ENCODE results near the gene TRABD.
A peak's percentile ranks its signal among the peaks of the same experiment; 100 is the strongest.
"Not testable (repeated sequence)": the region's sequence is repeated elsewhere in the genome, so short reads cannot be mapped to it uniquely, and the experiment has no call there.

Gene TRABD

DNA sequence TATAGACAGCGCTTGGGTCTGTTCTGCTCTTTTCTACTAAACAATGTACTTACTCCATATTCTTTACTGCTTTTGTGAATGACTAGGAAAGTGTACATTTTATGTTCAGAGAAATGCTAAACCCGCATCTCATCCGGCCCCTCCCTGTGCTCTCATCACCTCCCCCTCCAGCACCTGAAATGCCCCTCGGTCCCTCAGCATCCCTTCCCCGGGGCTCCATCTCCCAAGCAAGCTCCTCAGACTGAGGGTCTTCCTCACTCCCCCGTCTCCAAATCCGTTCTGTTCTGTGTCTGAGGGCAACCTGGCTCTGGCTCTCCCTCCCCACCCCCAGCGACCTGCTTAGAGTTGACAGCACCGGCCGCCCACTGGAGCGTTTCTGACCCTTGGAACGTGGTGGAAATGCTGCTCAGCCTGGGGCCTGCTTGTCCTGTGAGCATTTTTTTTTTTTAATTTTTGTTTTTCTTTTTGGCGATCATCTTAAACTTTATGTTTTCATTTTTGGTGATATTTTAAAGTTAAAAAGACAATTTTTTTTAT lies 16.5 kb downstream of the TRABD start:
- no peak for DNase-seq (ENCODE audit: low read depth)

DNA sequence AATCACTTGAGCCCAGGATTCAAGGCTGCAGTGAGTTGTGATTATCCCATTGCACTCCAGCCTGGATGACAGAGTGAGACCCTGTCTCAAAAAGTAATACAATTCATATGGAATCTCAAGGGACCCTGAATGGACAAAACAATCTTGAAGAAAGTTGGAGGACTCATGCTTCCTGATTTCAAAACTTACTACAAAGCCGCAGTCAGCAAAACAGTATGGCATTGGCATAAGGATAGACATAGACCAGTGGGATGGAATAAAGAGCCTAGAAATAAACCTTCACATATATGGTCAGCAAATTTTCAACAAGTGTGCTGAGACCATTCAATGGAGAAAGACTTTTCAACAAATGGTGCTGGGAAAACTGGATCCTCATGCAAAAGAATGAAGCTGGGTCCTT lies 17.6 kb downstream of the TRABD start:
- DNase-seq (ENCODE audit: low read depth): no peak

DNA sequence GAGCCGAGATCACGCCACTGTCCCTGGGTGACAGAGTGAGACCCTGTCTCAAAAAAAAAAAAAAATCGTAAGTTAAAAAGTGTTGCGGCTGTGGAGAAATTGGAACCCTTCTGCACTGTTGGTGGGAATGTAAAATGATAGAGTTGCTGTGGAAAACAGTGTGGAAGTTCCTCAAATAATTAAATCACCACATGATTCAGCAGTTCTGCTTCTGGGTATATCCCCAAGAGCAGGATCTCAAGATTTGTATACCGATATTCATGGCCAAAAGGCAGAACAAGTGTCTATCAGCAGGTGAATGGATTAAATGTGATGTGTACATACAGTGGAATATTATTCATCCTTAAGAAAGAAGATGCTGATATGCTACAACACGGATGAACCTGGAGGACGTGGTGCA lies 18.9 kb downstream of the TRABD start:
- DNase-seq (ENCODE audit: low read depth): no peak

DNA sequence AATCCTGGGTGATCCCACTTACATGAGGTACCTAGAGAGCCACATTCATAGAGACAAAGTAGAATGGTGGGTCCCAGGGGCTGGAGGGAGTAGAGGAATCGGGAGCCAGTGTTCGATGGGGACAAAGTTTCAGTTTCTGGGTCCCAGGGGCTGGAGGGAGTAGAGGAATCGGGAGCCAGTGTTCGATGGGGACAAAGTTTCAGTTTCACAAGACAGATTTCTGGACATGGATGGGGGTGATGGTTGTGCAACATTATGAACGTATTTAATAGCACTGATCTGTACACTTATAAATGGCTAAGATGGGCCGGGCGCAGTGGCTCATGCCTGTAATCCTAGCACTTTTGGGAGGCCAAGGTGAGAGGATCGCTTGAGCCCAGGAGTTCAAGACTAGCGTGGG lies 19.3 kb downstream of the TRABD start:
- DNase-seq (ENCODE audit: low read depth): not testable (repeated sequence)

DNA sequence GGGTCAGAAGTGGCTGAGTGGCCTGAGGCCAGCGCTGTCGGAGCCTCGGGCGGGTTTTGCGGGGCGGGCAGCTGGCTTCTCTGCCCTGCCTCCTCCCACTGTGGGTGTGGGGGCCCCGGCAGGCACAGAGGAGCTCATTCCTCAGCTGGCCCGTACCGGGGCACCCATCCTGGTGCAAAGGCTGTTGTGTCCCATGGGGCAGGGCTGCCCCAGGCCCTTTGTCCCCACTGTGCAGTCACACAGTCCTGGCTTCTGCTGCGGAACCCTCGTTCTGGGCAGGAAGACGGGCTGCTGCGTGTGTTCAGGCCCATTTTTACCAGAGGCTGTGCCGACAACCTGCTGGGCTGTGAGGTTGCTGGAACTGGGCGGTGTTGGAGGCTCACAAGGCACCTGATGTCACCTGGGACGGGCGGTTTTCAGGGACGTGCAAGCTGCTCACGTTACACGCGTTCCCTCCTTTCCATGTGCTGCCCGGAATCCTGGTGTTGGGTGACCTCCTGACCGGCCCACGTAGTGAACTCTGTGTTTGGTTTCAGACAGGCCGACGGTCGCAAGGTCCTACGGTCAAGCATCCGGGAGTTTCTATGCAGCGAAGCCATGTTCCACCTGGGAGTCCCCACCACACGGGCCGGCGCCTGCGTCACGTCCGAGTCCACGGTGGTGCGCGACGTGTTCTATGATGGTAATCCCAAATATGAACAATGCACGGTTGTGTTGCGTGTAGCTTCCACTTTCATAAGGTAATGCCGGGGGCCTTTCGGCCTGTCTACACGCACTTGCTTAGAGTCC lies 20.3 kb downstream of the TRABD start:
- DNase-seq (ENCODE audit: low read depth): no peak

DNA sequence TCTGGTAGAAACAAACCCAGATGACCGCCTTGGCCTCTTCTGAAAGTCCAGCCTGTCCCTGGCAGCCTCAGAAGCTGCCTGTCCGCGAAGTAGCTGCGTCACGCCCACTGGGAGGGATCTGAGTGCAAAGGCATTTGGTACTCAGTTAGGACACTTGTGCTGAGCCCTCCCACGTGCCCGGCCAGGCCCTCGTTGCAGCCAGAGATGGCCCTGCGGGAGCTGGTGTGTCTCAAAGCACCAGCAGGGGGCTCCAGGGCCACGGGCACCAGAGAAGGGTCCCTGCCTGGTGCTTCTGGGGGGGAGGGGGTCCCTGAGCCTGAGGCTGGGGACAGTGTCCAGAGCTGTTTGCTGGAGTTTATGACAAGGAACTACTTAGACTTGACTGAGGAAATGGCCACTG lies 20.9 kb downstream of the TRABD start:
- no peak for DNase-seq (ENCODE audit: low read depth)

DNA sequence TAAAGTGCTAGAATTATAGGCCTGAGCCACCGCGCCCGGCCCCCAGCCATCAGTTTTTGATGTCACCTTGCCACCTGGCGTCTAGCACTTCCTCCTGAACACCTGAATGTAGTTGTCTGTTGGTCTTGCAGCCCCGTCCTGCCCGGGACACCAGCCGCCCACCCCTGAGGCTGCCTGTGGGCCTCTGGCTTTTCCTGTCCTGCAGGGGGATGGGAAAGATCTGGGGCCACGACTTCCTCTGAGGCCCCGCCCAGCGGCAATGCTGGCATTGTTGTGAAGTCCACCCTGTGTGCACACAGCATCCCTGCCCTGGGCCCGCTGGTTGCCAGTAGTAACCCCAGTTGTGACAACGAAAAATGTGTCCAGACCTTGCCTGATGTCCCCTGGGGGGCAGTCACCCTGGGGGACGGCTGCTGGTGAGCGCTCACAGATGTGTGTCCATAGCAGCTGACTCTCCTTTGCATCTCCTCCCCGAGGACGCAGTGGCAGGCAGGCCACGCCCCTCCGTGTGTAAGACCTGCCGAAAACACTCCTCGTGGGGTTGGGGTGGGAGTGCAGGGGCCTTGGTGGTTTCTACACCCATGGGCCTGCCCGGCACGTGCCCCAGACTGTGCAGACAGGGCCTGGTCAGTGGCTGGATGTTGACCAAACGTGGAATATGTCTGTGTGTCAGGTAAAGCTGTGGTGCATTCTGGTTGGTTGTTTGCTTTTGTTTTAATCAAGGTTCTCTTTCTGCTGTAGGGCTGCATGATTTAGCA lies 21.8 kb downstream of the TRABD start:
- no peak for DNase-seq (ENCODE audit: low read depth)

DNA sequence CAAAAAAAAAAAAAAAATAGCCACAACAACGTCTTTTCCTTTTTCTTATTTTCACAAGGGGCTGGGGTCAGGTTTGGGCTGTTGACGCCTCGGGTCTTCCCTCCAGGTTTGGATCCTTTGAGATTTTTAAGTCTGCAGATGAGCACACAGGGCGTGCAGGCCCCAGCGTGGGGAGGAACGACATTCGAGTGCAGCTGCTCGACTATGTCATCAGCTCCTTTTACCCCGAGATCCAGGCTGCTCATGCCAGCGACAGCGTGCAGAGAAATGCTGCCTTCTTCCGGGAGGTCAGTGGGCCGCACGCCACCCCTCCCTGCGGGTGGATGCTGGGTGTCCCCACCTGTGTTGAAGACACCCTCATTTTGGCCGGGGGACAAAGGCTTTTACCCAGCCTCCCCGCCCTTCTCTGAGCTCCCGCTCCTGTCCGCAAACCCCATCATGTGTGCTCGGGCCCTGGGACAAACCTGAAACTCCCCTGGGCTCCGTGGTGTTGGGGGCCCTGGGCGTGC lies 22.8 kb downstream of the TRABD start:
- no peak for DNase-seq (ENCODE audit: low read depth)

DNA sequence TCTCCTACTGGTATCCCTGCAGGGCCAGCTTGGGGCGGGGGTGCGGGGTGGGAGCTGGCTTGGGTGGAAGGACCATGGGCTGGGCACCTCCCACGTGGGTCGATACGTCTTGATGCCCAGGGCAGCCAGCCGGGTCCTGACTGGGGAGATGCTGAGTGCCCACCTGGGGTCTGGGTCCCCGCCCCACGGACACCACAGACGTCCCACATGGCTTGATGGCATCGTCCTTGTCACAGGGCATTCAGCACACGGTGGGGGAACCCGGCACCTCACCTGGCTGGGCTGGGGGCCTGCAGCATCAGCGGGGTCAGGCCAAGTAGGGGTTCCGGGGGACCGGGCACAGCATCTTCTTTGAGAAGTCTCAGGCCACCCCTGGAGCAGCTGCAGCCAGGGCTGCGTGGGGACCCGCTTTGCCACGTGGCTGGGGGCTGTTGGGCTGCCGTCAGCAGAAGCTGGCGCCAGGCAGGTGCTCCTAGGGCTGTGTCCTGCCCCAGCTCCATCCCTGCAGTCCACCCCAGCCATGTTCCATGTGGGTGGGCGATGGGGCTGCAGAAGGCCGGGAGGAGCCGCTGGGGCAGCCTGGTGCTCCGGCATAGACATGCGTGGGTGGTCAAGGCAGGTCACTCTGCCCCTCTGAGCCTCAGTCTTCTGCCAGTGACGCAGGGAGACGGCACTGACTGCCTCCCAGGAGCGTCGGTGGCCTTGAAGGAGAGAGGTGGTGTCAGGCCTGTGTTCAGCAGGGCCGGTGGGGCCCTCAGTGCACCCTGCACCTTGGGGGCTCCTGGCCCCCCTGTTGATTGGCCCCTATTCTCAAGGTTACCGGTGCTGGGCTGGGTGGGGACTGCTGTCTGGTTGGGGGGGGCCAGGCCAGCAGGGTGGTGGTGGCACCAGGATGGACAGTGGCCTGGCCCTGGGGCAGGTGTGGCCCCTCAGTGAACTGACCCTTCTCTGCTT lies 23.5 kb downstream of the TRABD start:
- DNase-seq (ENCODE audit: low read depth): no peak

DNA sequence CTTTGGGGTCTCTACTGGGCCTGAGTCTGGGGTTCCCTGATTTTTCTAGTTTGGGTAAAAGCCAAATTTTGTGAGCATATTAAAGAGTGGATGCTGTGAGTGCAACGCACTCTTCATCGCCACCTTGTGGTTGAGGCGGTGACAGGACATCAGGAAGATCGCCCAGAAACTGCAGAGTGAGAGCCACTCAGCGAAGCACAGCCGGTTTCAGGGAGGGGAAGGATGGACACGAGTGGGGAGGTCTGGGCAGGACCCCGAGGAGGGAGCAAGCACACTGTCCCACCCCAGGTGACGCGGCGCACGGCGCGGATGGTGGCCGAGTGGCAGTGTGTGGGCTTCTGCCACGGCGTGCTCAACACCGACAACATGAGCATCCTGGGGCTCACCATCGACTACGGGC lies 24.2 kb downstream of the TRABD start:
- DNase-seq (ENCODE audit: low read depth): peak; percentile 67

DNA sequence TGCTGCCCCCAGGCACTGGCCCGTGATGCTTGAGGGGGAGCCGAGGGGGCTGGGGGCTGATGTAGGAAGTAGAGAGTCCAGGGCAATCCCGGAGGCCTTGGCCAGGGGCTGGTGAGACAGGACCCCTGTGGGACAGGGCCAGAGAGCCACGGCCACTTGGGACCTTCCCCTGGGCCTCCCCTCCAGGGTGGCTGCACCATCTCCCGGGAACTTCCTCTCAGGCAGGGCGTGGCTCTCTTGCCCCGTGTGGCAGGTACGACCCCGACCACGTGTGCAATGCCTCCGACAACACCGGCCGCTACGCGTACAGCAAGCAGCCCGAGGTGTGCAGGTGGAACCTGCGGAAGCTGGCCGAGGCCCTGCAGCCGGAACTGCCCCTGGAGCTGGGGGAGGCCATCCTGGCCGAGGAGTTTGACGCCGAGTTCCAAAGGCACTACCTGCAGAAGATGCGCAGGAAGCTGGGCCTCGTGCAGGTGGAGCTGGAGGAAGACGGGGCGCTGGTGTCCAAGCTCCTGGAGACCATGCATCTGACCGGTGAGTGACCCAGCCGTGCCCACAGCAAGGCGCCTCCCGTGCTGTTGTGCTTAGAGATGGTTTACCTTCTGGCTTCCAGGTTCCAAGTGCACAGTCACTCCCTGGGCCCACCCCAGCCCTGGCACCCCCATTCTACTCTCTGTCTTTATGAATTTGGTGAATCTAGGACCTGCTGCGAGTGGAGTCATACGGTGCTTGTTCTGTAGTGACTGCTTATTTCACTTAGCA lies 24.8 kb downstream of the TRABD start:
- no peak for DNase-seq (ENCODE audit: low read depth)

DNA sequence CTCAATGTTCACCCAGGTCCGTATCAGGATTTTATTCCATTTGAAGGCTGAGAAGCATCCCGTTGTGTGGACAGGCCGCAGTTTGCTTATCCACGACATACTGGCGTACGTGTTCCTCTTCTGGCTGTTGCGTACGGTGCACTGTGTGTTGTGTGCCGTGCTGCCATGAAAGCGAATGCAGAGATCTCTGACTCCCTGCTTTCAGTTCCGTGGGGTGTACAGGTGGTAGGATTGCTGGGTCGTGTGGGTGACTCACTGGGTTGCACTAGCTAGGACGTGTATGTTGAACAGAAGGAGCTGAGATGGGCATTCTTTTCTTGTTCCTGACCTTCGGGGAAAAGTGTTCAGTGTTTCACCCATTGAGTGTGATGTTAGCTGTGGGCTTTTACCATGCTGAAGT lies 25.4 kb downstream of the TRABD start:
- DNase-seq (ENCODE audit: low read depth): no peak

DNA sequence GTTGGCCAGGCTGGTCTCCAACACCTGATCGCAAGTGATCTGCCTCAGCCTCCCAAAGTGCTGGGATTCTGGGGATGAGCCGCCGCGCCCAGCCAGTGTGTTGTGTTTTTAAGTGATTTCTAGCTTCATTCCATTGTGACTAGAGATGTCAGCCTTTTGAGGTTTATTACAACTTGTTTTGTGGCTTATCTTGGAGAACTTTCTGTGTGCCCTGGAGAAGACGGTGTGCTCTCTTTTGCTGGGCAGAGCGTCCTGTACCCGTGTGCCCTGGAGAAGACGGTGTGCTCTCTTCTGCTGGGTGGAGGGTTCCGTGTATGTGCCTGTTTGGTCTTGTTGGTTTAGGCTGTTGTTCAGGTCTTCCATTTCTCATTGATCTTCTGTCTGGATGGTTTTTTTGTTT lies 27.6 kb downstream of the TRABD start:
- no peak for DNase-seq (ENCODE audit: low read depth)

DNA sequence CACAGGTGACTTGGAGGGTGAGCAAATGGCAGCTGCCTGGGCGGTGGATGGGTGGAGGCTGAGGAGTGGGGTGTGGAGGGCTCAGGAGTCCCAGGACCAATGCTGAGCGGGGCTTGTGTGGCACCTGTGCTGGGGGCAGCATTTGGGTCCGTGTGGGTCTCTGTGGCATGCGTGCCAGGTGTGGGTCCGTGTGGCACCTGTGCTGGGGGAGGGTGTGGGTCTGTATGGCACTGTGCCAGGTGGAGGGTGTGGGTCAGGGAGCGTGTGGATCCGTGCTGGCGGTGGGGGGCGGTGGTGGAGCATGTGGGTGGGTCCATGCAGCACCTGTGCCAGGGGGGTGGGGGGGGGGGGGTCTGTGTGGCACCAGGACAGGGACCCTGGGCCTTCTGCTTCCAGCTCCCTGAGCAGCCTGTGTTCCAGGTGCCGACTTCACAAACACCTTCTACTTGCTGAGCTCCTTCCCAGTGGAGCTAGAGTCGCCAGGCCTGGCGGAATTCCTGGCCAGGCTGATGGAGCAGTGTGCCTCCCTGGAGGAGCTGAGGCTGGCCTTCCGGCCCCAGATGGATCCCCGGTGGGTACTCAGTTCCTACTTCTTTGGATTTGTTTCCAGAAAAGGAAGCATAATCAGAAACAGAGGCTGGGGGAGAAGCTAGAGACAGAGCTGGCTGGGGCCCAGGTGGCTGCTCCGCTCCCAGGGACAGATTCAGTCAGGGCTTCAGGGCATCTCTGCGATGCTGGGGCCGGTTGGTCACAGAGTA lies 29.8 kb downstream of the TRABD start:
- no peak for DNase-seq (ENCODE audit: low read depth)

DNA sequence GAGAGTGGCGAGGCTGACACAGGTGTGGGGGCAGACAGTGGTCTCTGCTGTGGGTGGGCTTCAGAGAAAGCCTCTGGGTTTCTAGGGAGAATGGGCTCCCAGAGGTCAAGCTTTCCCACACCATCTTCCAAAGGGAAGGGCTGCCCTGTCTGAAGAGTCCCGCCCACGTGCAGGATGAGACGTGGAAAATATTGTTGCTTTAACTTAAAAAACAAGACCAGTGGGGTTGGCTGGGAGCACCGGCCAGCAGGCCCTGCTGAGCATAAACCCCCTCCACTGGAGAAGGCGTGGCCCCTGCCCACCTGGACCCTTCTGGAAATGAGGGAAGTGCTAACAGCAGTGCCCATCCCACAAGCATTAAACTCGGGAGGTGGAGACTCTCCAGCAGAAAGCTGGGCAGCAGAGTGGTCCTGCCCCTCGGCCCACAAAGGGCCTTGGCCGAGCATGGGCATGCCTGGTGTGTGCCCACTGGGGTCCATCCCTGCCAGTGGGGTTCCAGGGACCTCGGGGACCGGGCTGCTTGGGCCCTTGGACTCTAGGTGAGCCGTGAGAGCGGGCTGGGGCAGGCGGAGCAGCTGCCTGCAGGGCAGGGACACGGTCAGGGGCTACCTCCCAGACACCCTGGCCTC lies 30.5 kb downstream of the TRABD start:
- no peak for DNase-seq (ENCODE audit: low read depth)

DNA sequence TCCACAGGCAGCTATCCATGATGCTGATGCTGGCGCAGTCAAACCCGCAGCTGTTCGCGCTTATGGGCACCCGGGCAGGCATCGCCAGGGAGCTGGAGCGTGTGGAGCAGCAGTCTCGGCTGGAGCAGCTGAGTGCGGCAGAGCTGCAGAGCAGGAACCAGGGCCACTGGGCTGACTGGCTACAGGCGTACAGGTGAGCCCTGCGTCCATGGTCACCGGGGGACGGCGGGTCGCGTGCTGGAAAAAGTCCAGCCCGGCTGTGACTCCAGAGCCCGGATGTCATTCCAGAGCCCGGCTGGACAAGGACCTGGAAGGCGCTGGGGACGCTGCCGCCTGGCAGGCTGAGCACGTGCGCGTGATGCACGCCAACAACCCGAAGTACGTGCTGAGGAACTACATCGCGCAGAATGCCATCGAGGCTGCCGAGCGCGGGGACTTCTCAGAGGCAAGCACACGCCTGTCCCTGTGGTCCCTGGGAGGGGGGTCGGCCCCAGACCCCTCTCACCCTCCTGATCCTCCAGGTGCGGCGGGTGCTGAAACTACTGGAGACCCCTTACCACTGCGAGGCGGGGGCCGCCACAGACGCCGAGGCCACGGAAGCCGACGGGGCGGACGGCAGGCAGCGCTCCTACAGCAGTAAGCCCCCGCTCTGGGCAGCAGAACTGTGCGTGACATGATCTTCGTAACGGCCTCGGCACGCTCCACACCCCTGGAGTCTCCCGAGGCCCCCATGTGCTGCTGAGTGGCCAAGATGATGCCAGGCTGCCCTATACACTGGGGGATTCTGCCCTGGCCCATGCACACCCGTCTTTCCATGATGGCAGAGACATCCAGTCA lies 31.2 kb downstream of the TRABD start:
- DNase-seq (ENCODE audit: low read depth): no peak

DNA sequence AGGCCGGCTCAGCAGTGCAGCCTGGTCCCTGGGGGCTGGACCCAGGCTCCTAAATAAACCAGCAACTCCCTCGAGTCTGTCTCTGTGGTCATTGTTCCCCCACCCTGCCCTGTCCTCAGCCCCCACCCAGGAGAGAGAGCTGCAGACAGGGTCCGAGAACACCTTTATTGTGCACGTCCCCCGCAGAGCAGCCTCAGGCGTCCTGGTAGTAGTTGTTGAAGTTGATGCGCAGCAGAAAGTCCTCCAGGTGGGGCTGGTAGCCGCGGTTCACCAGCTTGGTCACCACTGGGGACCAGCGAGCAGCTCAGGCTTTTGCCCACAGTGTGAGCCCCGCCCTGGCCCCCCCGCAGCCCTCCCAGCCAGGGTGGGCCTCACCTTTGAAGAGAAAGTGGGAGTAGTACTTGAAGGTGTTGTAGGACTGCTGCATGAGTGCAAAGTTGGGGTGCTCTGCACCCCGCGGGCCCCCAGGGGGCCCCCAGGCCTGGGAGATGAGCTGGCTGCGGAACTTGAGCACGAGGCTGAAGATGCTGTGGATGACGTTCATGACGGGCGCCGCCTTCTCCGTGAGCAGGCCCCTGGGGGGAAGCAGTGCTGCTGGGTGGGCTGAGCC lies 31.9 kb downstream of the TRABD start:
- no peak for DNase-seq (ENCODE audit: low read depth)

DNA sequence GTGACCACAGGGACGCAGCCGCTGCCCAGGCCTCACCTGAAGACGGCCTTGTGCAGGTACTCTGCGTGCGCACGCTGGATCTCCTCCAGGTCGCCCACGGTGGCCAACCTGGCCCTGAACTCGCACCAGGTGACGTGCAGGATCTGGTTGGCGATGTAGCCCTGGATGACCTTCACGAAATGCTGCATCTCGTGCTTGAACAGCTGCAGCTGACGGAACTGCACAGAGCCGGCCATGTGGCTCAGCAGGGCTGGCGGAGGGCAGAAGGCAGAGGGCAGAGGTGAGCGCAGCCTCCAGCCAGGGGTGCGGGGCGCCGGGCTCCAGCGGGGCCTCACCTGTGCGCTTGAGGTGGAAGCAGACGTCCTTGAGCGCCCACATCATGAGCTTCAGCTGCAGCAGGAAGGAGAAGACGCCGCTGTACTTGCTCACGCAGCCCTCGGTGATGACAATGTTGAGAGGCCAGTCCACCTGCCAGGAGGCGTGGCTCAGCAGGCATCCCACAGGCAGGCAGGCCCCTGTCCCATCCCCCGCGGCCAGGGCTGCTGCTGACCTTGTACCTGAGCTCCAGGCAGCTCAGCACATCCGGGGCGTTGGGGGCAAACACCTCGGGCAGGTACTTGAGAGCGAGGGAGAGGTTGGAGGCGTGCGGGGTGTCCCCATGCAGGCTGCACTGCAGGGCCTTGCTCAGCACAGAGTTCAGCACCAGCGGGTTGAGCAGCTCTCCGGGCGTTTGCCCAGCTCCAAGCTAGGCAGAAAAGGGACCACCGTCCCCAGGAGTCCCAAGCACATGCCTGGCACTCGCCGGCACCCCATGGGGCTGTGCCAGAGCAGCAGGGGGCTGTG lies 32.7 kb downstream of the TRABD start:
- no peak for DNase-seq (ENCODE audit: low read depth)
